ENCODE results near the gene COL5A1. TPM values are rescaled to one million over a fixed set of nuclear protein-coding genes. Genes with fewer than 3 reads are reported as not detected.

The COL5A1 gene
- total and polyA plus RNA-seq, 2 experiments from 2014 or later = 2.5 to 13.1 TPM

DNA sequence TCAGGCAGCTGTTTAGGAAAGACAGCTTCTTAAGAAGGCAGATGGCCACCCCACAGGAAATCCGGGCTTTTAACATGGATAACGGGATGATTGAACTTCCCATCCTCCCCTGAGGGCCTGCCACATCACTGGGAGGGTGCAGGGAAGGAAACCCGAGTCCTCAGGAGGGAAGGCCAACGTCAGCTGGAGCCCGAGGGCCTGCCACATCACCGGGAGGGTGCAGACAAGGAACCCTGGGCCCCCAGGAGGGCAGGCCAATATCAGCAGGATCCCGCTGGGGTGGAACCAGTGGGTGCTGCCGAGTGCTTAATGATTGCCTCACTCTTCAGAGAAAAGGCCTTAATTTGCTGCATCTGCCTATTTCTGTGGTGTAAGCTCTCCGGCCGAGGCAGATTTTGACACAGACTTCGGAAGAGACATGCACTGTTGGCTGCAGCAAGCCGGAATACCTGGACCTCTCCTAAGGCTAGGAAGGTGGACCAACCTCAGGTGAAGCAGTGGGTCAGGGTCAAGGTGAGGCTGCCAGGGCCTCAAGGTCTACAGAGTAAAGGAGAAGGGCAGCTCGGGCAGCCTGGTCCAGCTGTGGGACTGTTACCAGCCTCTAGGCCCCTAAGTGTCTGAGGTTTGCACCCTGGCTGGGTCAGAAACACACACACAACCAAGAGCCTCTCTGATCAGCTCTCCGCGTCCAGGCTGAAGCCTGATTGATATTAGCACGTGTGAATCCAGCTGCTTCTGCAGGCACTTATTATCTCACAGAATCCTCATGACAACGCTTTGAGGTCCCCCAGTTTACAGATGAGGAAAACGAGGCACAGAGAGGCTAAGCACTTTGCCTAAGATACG, 14.8 kb upstream of the COL5A1 start:
- no peak overlapping the region for H3K27ac ChIP-seq (ENCODE audit: low read depth)
- no peak overlapping the region for H3K4me3 Mint-ChIP-seq
- H3K4me1 Mint-ChIP-seq = peaks cover 39% of the 10 kb centered on the region
- ATAC-seq (no peak), DNase-seq (ENCODE audit: low spot score) (no peak)
- no peak overlapping the region for H3K4me2 ChIP-seq
- H3K27me3 ChIP-seq (ENCODE audit: insufficient read depth) = no peaks in the 10 kb centered on the region
- H4K20me1 ChIP-seq (replicated peaks; ENCODE audit: insufficient read depth) = no peaks in the 10 kb centered on the region
- no peaks in the 10 kb centered on the region for H3K9me3 Mint-ChIP-seq
- no peak overlapping the region; the same call in 1 of the 2 replicates for H3K27ac Mint-ChIP-seq
- H3K36me3 ChIP-seq (ENCODE audit: insufficient read depth) = no peaks in the 10 kb centered on the region
- H3K79me2 ChIP-seq (replicated peaks; ENCODE audit: insufficient read depth) = no peaks in the 10 kb centered on the region
- no peaks in the 10 kb centered on the region for H3K9me2 ChIP-seq (ENCODE audit: insufficient read depth)
- no peak for TF ChIP-seq NANOG (IDR thresholded peaks at IDR 0.05; ENCODE audit: borderline replicate concordance)
- TF ChIP-seq ZNF114 (CRISPR knock-in tag; IDR thresholded peaks at IDR 0.05) = no peak
- TF ChIP-seq POLR2AphosphoS5 (IDR thresholded peaks at IDR 0.05; ENCODE audit: low read depth) = no peak
- TF ChIP-seq, protein P1, sequence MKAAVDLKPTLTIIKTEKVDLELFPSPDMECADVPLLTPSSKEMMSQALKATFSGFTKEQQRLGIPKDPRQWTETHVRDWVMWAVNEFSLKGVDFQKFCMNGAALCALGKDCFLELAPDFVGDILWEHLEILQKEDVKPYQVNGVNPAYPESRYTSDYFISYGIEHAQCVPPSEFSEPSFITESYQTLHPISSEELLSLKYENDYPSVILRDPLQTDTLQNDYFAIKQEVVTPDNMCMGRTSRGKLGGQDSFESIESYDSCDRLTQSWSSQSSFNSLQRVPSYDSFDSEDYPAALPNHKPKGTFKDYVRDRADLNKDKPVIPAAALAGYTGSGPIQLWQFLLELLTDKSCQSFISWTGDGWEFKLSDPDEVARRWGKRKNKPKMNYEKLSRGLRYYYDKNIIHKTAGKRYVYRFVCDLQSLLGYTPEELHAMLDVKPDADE (IDR thresholded peaks at IDR 0.05) = no peak
- TF ChIP-seq EZH2phosphoT487 (IDR thresholded peaks at IDR 0.05; ENCODE audit: unreplicated experiment) = no peak
- H3K4me1 ChIP-seq (ENCODE audit: insufficient read depth) = no peaks in the 10 kb centered on the region
- peaks cover 9% of the 10 kb centered on the region for H3K27me3 Mint-ChIP-seq (ENCODE audit: insufficient read depth, low read depth, poor library complexity)
- H2AFZ ChIP-seq = no peak overlapping the region
- no peaks in the 10 kb centered on the region for H3F3A ChIP-seq (replicated peaks; ENCODE audit: low read depth)
- no peaks in the 10 kb centered on the region; the same call in 2 of the 3 replicates for H3K36me3 Mint-ChIP-seq (ENCODE audit: low read depth)
- H3K4me3 ChIP-seq = no peak overlapping the region

DNA sequence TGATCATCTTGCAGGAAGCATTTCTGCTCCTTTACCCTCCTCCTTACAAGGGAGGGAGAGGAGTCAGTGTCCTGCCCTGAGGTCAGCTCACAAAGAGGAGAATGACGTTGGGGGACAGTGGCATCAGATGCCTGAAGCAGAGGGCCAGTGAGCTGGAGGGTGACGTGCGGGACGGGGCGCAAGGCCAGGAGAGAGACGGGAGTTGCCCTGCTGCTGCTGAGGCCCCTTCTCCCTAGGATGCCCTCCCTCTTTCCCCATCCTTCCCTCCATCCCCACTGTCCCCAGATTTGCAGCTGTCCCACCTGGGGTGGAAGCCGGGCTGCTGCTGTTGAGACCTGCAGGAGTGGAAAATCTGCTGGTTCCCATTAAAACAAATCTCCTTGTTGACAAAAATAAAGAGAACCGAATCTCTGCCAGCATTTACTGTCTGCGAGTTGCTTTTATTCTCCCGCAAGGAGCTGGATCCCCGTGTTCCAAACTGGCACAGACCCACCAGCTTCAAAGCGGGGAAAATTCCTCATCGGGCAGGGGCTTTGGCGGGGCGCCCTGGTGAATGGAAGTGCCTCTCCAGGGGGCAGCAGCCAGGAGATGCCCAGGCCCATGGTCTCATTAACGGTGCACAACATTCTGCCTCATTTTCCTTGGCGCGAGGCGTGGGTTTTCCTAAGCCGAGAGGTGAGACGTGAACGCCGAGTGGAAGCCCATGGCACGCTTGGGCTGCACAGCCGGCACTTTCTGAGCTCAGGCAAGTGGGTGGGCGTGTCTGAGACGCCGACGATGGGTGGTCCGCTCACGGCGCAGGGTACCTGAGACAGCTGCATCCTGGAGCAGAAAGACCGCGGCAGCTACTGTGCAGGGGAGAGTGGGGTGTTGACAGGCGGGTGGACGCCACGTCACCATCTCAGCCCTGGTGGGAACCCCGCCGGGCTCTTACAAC, 13.9 kb upstream of the COL5A1 start:
- peaks cover 35% of the 10 kb centered on the region for H3K4me1 Mint-ChIP-seq
- no peak overlapping the region; the same call in 1 of the 2 replicates for H3K27ac Mint-ChIP-seq
- Histone ChIP-seq H3K27ac (ENCODE audit: low read depth) (no peak overlapping the region), H3K4me1 (ENCODE audit: insufficient read depth) (no peaks in the 10 kb centered on the region), H3K4me3 (no peak overlapping the region), H3K36me3 (ENCODE audit: insufficient read depth) (no peaks in the 10 kb centered on the region), H3K27me3 (ENCODE audit: insufficient read depth) (no peaks in the 10 kb centered on the region), H3F3A (replicated peaks; ENCODE audit: low read depth) (no peaks in the 10 kb centered on the region), H2AFZ (no peak overlapping the region), H3K9me2 (ENCODE audit: insufficient read depth) (no peaks in the 10 kb centered on the region), H3K4me2 (no peak overlapping the region), H4K20me1 (replicated peaks; ENCODE audit: insufficient read depth) (no peaks in the 10 kb centered on the region), H3K79me2 (replicated peaks; ENCODE audit: insufficient read depth) (no peaks in the 10 kb centered on the region)
- peaks cover 9% of the 10 kb centered on the region for H3K27me3 Mint-ChIP-seq (ENCODE audit: insufficient read depth, low read depth, poor library complexity)
- DNase-seq (ENCODE audit: low spot score) = no peak
- no peak overlapping the region for H3K4me3 Mint-ChIP-seq
- ATAC-seq = no peak
- H3K36me3 Mint-ChIP-seq (ENCODE audit: low read depth) = no peaks in the 10 kb centered on the region; the same call in 2 of the 3 replicates
- H3K9me3 Mint-ChIP-seq = no peaks in the 10 kb centered on the region
- TF ChIP-seq CREB1 (CRISPR knock-in tag; IDR thresholded peaks at IDR 0.05; ENCODE audit: low read depth) (no peak), ZNF114 (CRISPR knock-in tag; IDR thresholded peaks at IDR 0.05) (no peak), EZH2phosphoT487 (IDR thresholded peaks at IDR 0.05; ENCODE audit: unreplicated experiment) (no peak), NANOG (IDR thresholded peaks at IDR 0.05; ENCODE audit: borderline replicate concordance) (no peak), EZH2 (IDR thresholded peaks at IDR 0.05; ENCODE audit: low read depth, unreplicated experiment) (no peak), JUNB (IDR thresholded peaks at IDR 0.05; ENCODE audit: unreplicated experiment) (no peak), STAT1 (IDR thresholded peaks at IDR 0.05; ENCODE audit: unreplicated experiment) (no peak)
- TF ChIP-seq, protein P2, sequence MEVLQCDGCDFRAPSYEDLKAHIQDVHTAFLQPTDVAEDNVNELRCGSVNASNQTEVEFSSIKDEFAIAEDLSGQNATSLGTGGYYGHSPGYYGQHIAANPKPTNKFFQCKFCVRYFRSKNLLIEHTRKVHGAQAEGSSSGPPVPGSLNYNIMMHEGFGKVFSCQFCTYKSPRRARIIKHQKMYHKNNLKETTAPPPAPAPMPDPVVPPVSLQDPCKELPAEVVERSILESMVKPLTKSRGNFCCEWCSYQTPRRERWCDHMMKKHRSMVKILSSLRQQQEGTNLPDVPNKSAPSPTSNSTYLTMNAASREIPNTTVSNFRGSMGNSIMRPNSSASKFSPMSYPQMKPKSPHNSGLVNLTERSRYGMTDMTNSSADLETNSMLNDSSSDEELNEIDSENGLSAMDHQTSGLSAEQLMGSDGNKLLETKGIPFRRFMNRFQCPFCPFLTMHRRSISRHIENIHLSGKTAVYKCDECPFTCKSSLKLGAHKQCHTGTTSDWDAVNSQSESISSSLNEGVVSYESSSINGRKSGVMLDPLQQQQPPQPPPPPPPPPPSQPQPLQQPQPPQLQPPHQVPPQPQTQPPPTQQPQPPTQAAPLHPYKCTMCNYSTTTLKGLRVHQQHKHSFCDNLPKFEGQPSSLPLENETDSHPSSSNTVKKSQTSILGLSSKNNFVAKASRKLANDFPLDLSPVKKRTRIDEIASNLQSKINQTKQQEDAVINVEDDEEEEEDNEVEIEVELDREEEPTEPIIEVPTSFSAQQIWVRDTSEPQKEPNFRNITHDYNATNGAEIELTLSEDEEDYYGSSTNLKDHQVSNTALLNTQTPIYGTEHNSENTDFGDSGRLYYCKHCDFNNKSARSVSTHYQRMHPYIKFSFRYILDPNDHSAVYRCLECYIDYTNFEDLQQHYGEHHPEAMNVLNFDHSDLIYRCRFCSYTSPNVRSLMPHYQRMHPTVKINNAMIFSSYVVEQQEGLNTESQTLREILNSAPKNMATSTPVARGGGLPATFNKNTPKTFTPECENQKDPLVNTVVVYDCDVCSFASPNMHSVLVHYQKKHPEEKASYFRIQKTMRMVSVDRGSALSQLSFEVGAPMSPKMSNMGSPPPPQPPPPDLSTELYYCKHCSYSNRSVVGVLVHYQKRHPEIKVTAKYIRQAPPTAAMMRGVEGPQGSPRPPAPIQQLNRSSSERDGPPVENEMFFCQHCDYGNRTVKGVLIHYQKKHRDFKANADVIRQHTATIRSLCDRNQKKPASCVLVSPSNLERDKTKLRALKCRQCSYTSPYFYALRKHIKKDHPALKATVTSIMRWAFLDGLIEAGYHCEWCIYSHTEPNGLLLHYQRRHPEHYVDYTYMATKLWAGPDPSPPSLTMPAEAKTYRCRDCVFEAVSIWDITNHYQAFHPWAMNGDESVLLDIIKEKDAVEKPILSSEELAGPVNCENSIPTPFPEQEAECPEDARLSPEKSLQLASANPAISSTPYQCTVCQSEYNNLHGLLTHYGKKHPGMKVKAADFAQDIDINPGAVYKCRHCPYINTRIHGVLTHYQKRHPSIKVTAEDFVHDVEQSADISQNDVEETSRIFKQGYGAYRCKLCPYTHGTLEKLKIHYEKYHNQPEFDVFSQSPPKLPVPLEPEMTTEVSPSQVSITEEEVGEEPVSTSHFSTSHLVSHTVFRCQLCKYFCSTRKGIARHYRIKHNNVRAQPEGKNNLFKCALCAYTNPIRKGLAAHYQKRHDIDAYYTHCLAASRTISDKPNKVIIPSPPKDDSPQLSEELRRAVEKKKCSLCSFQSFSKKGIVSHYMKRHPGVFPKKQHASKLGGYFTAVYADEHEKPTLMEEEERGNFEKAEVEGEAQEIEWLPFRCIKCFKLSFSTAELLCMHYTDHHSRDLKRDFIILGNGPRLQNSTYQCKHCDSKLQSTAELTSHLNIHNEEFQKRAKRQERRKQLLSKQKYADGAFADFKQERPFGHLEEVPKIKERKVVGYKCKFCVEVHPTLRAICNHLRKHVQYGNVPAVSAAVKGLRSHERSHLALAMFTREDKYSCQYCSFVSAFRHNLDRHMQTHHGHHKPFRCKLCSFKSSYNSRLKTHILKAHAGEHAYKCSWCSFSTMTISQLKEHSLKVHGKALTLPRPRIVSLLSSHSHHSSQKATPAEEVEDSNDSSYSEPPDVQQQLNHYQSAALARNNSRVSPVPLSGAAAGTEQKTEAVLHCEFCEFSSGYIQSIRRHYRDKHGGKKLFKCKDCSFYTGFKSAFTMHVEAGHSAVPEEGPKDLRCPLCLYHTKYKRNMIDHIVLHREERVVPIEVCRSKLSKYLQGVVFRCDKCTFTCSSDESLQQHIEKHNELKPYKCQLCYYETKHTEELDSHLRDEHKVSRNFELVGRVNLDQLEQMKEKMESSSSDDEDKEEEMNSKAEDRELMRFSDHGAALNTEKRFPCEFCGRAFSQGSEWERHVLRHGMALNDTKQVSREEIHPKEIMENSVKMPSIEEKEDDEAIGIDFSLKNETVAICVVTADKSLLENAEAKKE (CRISPR knock-in tag; IDR thresholded peaks at IDR 0.05) = no peak

Data from GM23338 (cell line).